Loucy (cell line): ENCODE measurements around the gene PRR12.

Experiments
- H2AFZ ChIP-seq: fragments of 200-600 bp; sonication (generic); 2 replicates; pipeline ENCODE4 v1.6.0; 2016; ENCODE audit warnings: antibody characterized with exemption, mild to moderate bottlenecking, low read length, moderate library complexity
- H3F3A ChIP-seq: fragments of 200-600 bp; 2 replicates; pipeline ENCODE4 v1.6.0; 2016; ENCODE audit warnings: antibody characterized with exemption, low read depth, mild to moderate bottlenecking
- H3K27me3 ChIP-seq: fragments of 200-600 bp; sonication (generic); 2 replicates; pipeline ENCODE4 v1.6.1; 2014; ENCODE audit warnings: low read length, mild to moderate bottlenecking; ENCODE audit not compliant: insufficient read depth, poor library complexity, severe bottlenecking
- H3K36me3 ChIP-seq: fragments of 200-600 bp; sonication (generic); 2 replicates; pipeline ENCODE4 v1.6.1; 2016; ENCODE audit warnings: low read length; ENCODE audit not compliant: insufficient read depth
- H3K4me1 ChIP-seq: fragments of 200-600 bp; sonication (generic); 2 replicates; pipeline ENCODE4 v1.5.1; 2014; ENCODE audit warnings: low read length, mild to moderate bottlenecking; ENCODE audit not compliant: insufficient read depth, poor library complexity, severe bottlenecking
- H3K4me2 ChIP-seq: fragments of 200-600 bp; sonication (generic); 2 replicates; pipeline ENCODE4 v1.6.0; 2014; ENCODE audit warnings: antibody characterized with exemption, low read length, low read depth, mild to moderate bottlenecking; ENCODE audit not compliant: poor library complexity, severe bottlenecking
- H3K4me3 ChIP-seq: fragments of 200-600 bp; sonication (generic); 2 replicates; pipeline ENCODE4 v1.5.1; 2014; ENCODE audit warnings: low read length, mild to moderate bottlenecking, mixed read lengths; ENCODE audit not compliant: poor library complexity, severe bottlenecking
- H3K79me2 ChIP-seq: fragments of 200-600 bp; sonication (generic); 2 replicates; pipeline ENCODE4 v1.6.1; 2014; ENCODE audit warnings: low read length; ENCODE audit not compliant: insufficient read depth
- H3K9ac ChIP-seq: fragments of 200-600 bp; sonication (generic); 2 replicates; pipeline ENCODE4 v1.6.0; 2014; ENCODE audit warnings: mild to moderate bottlenecking, low read depth, low read length, moderate library complexity; ENCODE audit not compliant: poor library complexity, severe bottlenecking
- H3K9me2 ChIP-seq: fragments of 200-600 bp; sonication (generic); replicated peaks from 2 replicates; pipeline ENCODE4 v1.6.1; 2016; ENCODE audit warnings: low read depth, low read length, mixed read lengths
- H3K9me3 ChIP-seq: fragments of 200-600 bp; sonication (generic); 2 replicates; pipeline ENCODE4 v1.6.1; 2014; ENCODE audit warnings: mild to moderate bottlenecking, antibody characterized with exemption, low read length, low read depth; ENCODE audit not compliant: insufficient read depth
- H4K20me1 ChIP-seq: fragments of 200-600 bp; sonication (generic); 2 replicates; pipeline ENCODE4 v1.6.0; 2014; ENCODE audit warnings: antibody characterized with exemption, low read length, mild to moderate bottlenecking; ENCODE audit not compliant: insufficient read depth, poor library complexity, severe bottlenecking
- CTCF ChIP-seq: fragments of 200-600 bp; sonication (generic); conservative IDR thresholded peaks from 2 replicates; pipeline ENCODE4 v1.5.1; 2014; ENCODE audit warnings: mild to moderate bottlenecking, antibody characterized with exemption, low read length
- EZH2phosphoT487 ChIP-seq: fragments of 200-600 bp; IDR thresholded peaks from 2 replicates; pipeline ENCODE4 v1.6.1; 2018; ENCODE audit warnings: antibody characterized with exemption, mild to moderate bottlenecking, moderate library complexity, borderline replicate concordance

The PRR12 gene

GRCh38 chr19:49624967-49625910 lies 34.3 kb downstream of the PRR12 start:
- no peak overlapping the region for H2AFZ ChIP-seq
- no peak for TF ChIP-seq CTCF
- TF ChIP-seq EZH2phosphoT487 = no peak
- no peaks in the 10 kb centered on the region for H3F3A ChIP-seq
- H3K27me3 ChIP-seq = no peaks in the 10 kb centered on the region
- no peaks in the 10 kb centered on the region for H3K4me1 ChIP-seq
- H3K4me2 ChIP-seq = no peak overlapping the region
- H3K9me3 ChIP-seq = no peaks in the 10 kb centered on the region
- no peak overlapping the region for H3K9ac ChIP-seq
- no peaks in the 10 kb centered on the region for H4K20me1 ChIP-seq
- H3K9me2 ChIP-seq = no peaks in the 10 kb centered on the region
- H3K79me2 ChIP-seq = no peaks in the 10 kb centered on the region
- no peak overlapping the region for H3K4me3 ChIP-seq
- peaks cover 50% of the 10 kb centered on the region; the same call in 1 of the 2 replicates for H3K36me3 ChIP-seq

- Histone ChIP-seq H3K9ac (no peak overlapping the region), H3K4me1 (no peaks in the 10 kb centered on the region), H3K9me2 (no peaks in the 10 kb centered on the region), H3K9me3 (no peaks in the 10 kb centered on the region), H3K36me3 (peaks cover 46% of the 10 kb centered on the region; the same call in 1 of the 2 replicates), H3K79me2 (no peaks in the 10 kb centered on the region), H3F3A (no peaks in the 10 kb centered on the region), H2AFZ (no peak overlapping the region), H3K27me3 (no peaks in the 10 kb centered on the region), H3K4me3 (no peak overlapping the region), H4K20me1 (no peaks in the 10 kb centered on the region), H3K4me2 (no peak overlapping the region)
- TF ChIP-seq CTCF (no peak), EZH2phosphoT487 (no peak)
These were observed 35.2 kb downstream of the PRR12 start for GRCh38 chr19:49626226-49626625.

- Histone ChIP-seq H2AFZ (no peak overlapping the region), H3K36me3 (peaks cover 28% of the 10 kb centered on the region; the same call in 1 of the 2 replicates), H3K4me2 (no peak overlapping the region), H4K20me1 (no peaks in the 10 kb centered on the region), H3K4me1 (no peaks in the 10 kb centered on the region), H3K4me3 (no peak overlapping the region), H3K9me3 (no peaks in the 10 kb centered on the region), H3F3A (no peaks in the 10 kb centered on the region), H3K9ac (no peak overlapping the region), H3K9me2 (no peaks in the 10 kb centered on the region), H3K79me2 (no peaks in the 10 kb centered on the region), H3K27me3 (no peaks in the 10 kb centered on the region)
- TF ChIP-seq CTCF (no peak), EZH2phosphoT487 (no peak)
These were observed 38.7 kb downstream of the PRR12 start for GRCh38 chr19:49629659-49630058.
